ENCODE data around the gene GRIA1. TPM values are rescaled to one million over a fixed set of nuclear protein-coding genes. Genes with fewer than 3 reads are reported as not detected.
"Not testable (repeated sequence)": the region's sequence is repeated elsewhere in the genome, so short reads cannot be mapped to it uniquely, and the experiment has no call there.

GRIA1 gene
- total and polyA plus RNA-seq, 8 donors = 0.04 to 0.22 (median 0.05) TPM; not detected in 3

GRCh38 chr5:153713943-153714342, 223.5 kb downstream of the GRIA1 start:
- TF ChIP-seq, protein P1, sequence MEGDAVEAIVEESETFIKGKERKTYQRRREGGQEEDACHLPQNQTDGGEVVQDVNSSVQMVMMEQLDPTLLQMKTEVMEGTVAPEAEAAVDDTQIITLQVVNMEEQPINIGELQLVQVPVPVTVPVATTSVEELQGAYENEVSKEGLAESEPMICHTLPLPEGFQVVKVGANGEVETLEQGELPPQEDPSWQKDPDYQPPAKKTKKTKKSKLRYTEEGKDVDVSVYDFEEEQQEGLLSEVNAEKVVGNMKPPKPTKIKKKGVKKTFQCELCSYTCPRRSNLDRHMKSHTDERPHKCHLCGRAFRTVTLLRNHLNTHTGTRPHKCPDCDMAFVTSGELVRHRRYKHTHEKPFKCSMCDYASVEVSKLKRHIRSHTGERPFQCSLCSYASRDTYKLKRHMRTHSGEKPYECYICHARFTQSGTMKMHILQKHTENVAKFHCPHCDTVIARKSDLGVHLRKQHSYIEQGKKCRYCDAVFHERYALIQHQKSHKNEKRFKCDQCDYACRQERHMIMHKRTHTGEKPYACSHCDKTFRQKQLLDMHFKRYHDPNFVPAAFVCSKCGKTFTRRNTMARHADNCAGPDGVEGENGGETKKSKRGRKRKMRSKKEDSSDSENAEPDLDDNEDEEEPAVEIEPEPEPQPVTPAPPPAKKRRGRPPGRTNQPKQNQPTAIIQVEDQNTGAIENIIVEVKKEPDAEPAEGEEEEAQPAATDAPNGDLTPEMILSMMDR (IDR thresholded peaks at IDR 0.05) = no peak
- intact Hi-C loops (cut with DNase I) = no loop called here
- Histone ChIP-seq H3K4me1 (no peaks in the 10 kb centered on the region), H3K27ac (no peak overlapping the region), H3K27me3 (no peaks in the 10 kb centered on the region), H3K9me3 (no peaks in the 10 kb centered on the region), H3K4me3 (no peak overlapping the region), H3K36me3 (no peaks in the 10 kb centered on the region)
- DNase-seq (no peak), FAIRE-seq (no peak), ATAC-seq (no peak)
- WGBS, 2 donors = 30 to 39% methylated on average over 8 of the region's 8 CpGs

GRCh38 chr5:153714798-153715197, 224.3 kb downstream of the GRIA1 start:
- no peaks in the 10 kb centered on the region for H3K4me1 ChIP-seq
- H3K36me3 ChIP-seq = no peaks in the 10 kb centered on the region
- no peak overlapping the region for H3K27ac ChIP-seq
- no peaks in the 10 kb centered on the region for H3K9me3 ChIP-seq
- 38 to 46% methylated on average over 2 of the region's 2 CpGs for WGBS, 2 donors
- no peak for ATAC-seq
- no peak overlapping the region for H3K4me3 ChIP-seq
- TF ChIP-seq, protein P1 (IDR thresholded peaks at IDR 0.05) = no peak
- FAIRE-seq = no peak
- no peaks in the 10 kb centered on the region for H3K27me3 ChIP-seq
- DNase-seq = no peak
- intact Hi-C loops (cut with DNase I) = no loop called here

DNA sequence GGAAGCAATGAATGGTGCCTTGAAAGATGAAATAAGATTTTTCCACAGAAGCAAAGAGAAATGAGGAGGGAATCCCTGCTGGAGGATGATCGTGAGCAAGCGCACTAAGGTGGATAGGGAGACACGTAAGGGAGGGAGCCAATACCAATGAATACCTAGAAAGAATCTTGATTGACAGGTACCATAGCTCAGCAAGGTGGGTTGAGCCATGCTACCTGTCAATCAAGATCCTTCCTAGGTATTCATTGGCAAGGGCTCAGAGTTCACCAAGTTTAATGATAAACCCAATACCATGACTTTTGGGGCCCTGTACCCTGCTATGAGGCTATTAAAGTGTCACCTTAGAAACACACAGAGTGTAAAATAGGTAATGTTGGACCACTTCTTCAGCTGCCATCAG, 226.8 kb downstream of the GRIA1 start:
- H3K27me3 ChIP-seq = no peaks in the 10 kb centered on the region
- FAIRE-seq = no peak
- TF ChIP-seq, protein P1 (IDR thresholded peaks at IDR 0.05) = no peak
- no peaks in the 10 kb centered on the region for H3K36me3 ChIP-seq
- no peak for ATAC-seq
- H3K27ac ChIP-seq = no peak overlapping the region
- H3K4me1 ChIP-seq = no peaks in the 10 kb centered on the region
- DNase-seq = no peak
- no peak overlapping the region for H3K4me3 ChIP-seq
- intact Hi-C loops (cut with DNase I) = no loop called here
- 77 to 78% methylated on average over 3 of the region's 3 CpGs for WGBS, 2 donors
- no peaks in the 10 kb centered on the region for H3K9me3 ChIP-seq

GRCh38 chr5:153718713-153719112, 228.2 kb downstream of the GRIA1 start:
- DNase-seq (no peak), FAIRE-seq (no peak), ATAC-seq (no peak)
- 15 to 17% methylated on average over 1 of the region's 1 CpG for WGBS, 2 donors
- Histone ChIP-seq H3K27me3 (no peaks in the 10 kb centered on the region), H3K4me1 (no peaks in the 10 kb centered on the region), H3K36me3 (no peaks in the 10 kb centered on the region), H3K9me3 (no peaks in the 10 kb centered on the region), H3K27ac (no peak overlapping the region), H3K4me3 (no peak overlapping the region)
- intact Hi-C loops (cut with DNase I) = no loop called here
- TF ChIP-seq, protein P1 (IDR thresholded peaks at IDR 0.05) = no peak

DNA sequence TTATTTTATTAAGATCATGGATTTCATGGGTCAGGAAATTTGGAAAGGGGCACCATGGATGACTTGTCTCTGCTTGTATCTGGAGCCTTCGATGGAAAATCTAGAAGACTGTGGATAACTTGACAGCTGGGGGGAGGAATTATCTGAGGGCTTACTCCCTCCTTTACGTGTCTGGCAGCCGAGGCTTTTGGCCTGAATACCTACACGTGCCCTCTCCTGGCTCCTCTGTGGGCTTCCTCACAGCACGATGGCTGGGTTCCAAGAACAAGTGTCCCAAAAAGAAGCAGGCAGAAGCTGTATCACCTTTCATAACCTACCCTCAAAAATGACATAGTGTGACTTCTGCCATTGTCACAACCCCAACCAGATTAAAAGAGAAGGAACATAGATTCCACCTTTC, 228.9 kb downstream of the GRIA1 start:
- Histone ChIP-seq H3K27ac (no peak overlapping the region), H3K4me3 (no peak overlapping the region), H3K36me3 (no peaks in the 10 kb centered on the region), H3K4me1 (no peaks in the 10 kb centered on the region), H3K9me3 (no peaks in the 10 kb centered on the region), H3K27me3 (no peaks in the 10 kb centered on the region)
- 44 to 73% methylated on average over 5 of the region's 5 CpGs for WGBS, 2 donors
- no peak for FAIRE-seq
- intact Hi-C loops (cut with DNase I) = no loop called here
- TF ChIP-seq, protein P1 (IDR thresholded peaks at IDR 0.05) = no peak
- no peak for ATAC-seq
- DNase-seq = no peak

DNA sequence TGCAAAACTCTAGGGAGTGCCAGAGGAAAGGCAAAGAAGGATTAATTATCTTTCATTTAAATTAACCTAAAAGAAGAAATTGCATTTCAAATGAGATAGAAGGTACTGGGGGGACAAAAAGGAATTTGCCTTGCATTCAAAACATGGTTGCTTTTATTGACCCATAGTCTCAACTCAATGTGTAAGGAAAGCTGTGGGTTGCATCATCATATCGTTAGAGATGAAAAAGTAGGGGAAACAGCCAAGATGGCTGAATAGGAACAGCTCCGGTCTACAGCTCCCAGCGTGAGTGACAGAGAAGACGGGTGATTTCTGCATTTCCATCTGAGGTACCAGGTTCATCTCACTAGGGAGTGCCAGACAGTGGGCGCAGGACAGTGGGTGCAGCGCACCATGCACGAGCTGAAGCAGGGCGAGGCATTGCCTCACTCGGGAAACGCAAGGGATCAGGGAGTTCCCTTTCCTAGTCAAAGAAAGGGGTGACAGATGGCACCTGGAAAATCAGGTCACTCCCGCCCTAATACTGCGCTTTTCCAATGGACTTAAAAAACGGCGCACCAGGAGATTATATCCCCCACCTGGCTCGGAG, 232.6 kb downstream of the GRIA1 start:
- H3K27me3 ChIP-seq; DNase-seq; H3K9me3 ChIP-seq; FAIRE-seq; intact Hi-C loops (cut with DNase I); H3K27ac ChIP-seq; H3K4me3 ChIP-seq; ATAC-seq; H3K36me3 ChIP-seq; H3K4me1 ChIP-seq: not testable (repeated sequence)
- WGBS, 2 donors = 78 to 80% methylated on average over 14 to 15 of the region's 15 CpGs
